Measurements from ENCODE around the gene OR51E1.

Gene OR51E1

GRCh38 chr11:4664786-4665185 lies 21.0 kb downstream of the OR51E1 start:
- in situ Hi-C loops (cut with MboI; ENCODE audit: low sequenced_read_pairs, unreplicated experiment) = no loop called here
- DNase-seq (ENCODE audit: low spot score) = no peak
- no peak for TF ChIP-seq CTCF (IDR thresholded peaks at IDR 0.05; ENCODE audit: borderline replicate concordance, control extremely low read depth, extremely low read depth, insufficient read depth, missing control alignments)

GRCh38 chr11:4665424-4665823 lies 21.6 kb downstream of the OR51E1 start:
- DNase-seq (ENCODE audit: low spot score) = no peak
- in situ Hi-C loops (cut with MboI; ENCODE audit: low sequenced_read_pairs, unreplicated experiment) = no loop called here
- no peak for TF ChIP-seq CTCF (IDR thresholded peaks at IDR 0.05; ENCODE audit: borderline replicate concordance, control extremely low read depth, extremely low read depth, insufficient read depth, missing control alignments)

- DNase-seq (ENCODE audit: low spot score) = no peak
- in situ Hi-C loops (cut with MboI; ENCODE audit: low sequenced_read_pairs, unreplicated experiment) = no loop called here
- no peak for TF ChIP-seq CTCF (IDR thresholded peaks at IDR 0.05; ENCODE audit: borderline replicate concordance, control extremely low read depth, extremely low read depth, insufficient read depth, missing control alignments)
Observed at GRCh38 chr11:4671741-4672140, 28.0 kb downstream of the OR51E1 start.

- no peak for DNase-seq (ENCODE audit: low spot score)
- in situ Hi-C loops (cut with MboI; ENCODE audit: low sequenced_read_pairs, unreplicated experiment) = no loop called here
- TF ChIP-seq CTCF (IDR thresholded peaks at IDR 0.05; ENCODE audit: borderline replicate concordance, control extremely low read depth, extremely low read depth, insufficient read depth, missing control alignments) = no peak
Observed at GRCh38 chr11:4672470-4672869, 28.7 kb downstream of the OR51E1 start.

GRCh38 chr11:4673781-4674180 lies 30.0 kb downstream of the OR51E1 start:
- in situ Hi-C loops (cut with MboI; ENCODE audit: low sequenced_read_pairs, unreplicated experiment) = no loop called here

GRCh38 chr11:4677948-4678347 lies 34.2 kb downstream of the OR51E1 start:
- in situ Hi-C loops (cut with MboI; ENCODE audit: low sequenced_read_pairs, unreplicated experiment) = no loop called here
- DNase-seq (ENCODE audit: low spot score) = no peak
- no peak for TF ChIP-seq CTCF (IDR thresholded peaks at IDR 0.05; ENCODE audit: borderline replicate concordance, control extremely low read depth, extremely low read depth, insufficient read depth, missing control alignments)

More at GRCh38 chr11:4673781-4674180, 30.0 kb downstream of the OR51E1 start:
- no peak for TF ChIP-seq CTCF (IDR thresholded peaks at IDR 0.05; ENCODE audit: borderline replicate concordance, control extremely low read depth, extremely low read depth, insufficient read depth, missing control alignments)
- no peak for DNase-seq (ENCODE audit: low spot score)

GRCh38 chr11:4680341-4680740 lies 36.6 kb downstream of the OR51E1 start:
- no peak for DNase-seq (ENCODE audit: low spot score)
- in situ Hi-C loops (cut with MboI; ENCODE audit: low sequenced_read_pairs, unreplicated experiment) = no loop called here
- TF ChIP-seq CTCF (IDR thresholded peaks at IDR 0.05; ENCODE audit: borderline replicate concordance, control extremely low read depth, extremely low read depth, insufficient read depth, missing control alignments) = no peak
